Endothelial cell of umbilical vein (primary cell): Measurements from ENCODE around the gene ABCF2. TPM values are rescaled to one million over a fixed set of nuclear protein-coding genes. Genes with fewer than 3 reads are reported as not detected.

Source experiments
- BruUV-seq: library from RNA; stranded (reverse); fragments of 400-500 nt; replicated peaks from 2 replicates; lab custom pipeline; 2021; lab: Mats Ljungman, UMichigan
- CTCF ChIA-PET: fragments of 300-600, 350-600 bp; sonication (Branson Sonifier 250); formaldehyde crosslinking; loops from one replicate; lab custom pipeline; 2021; ENCODE audit warnings: antibody characterized with exemption, inconsistent platforms; lab: Charles Lee
- POLR2A ChIA-PET: fragments of 300-600, 350-600 bp; sonication (Branson Sonifier 250); formaldehyde crosslinking; loops from one replicate; lab custom pipeline; 2021; ENCODE audit warnings: antibody characterized with exemption, inconsistent platforms; lab: Charles Lee
- DNase-seq: peaks from one replicate; pipeline ENCODE4 v3.0.0-alpha.2; 2011; ENCODE audit warnings: low read depth, low spot score
- FAIRE-seq: peaks from 2 replicates; lab custom pipeline; 2011; peaks lifted over from hg19 to GRCh38; lab: Jason Lieb, UNC
- H2AFZ ChIP-seq: 2 replicates; pipeline ENCODE4 v1.6.0; 2012; ENCODE audit warnings: low read depth, low read length, control low read depth, inconsistent platforms
- H3K27ac ChIP-seq: 2 replicates; pipeline ENCODE4 v1.5.1; 2011; ENCODE audit warnings: low read depth, mild to moderate bottlenecking, control low read depth, low read length, moderate library complexity; ENCODE audit not compliant: insufficient read depth
- H3K27me3 ChIP-seq, 2 experiments: 2 replicates each; pipeline versions ENCODE4 v1.6.0 to v1.6.1; 2011; ENCODE audit warnings: low read length in 2 of 2, mixed read lengths in 1 of 2; ENCODE audit not compliant: control insufficient read depth in 2 of 2, insufficient read depth in 2 of 2
- H3K36me3 ChIP-seq, 2 experiments: 2 replicates in 1 of 2; 3 replicates in 1 of 2; pipeline ENCODE4 v1.5.1; 2011; ENCODE audit warnings: low read length in 2 of 2, mild to moderate bottlenecking in 1 of 2, moderate library complexity in 1 of 2; ENCODE audit not compliant: control insufficient read depth in 2 of 2, insufficient read depth in 2 of 2; ENCODE audit errors: extremely low read depth in 1 of 2
- H3K4me1 ChIP-seq: 3 replicates; pipeline ENCODE4 v1.5.1; 2011; ENCODE audit warnings: mild to moderate bottlenecking, low read length; ENCODE audit not compliant: control insufficient read depth, insufficient read depth; ENCODE audit errors: extremely low read depth
- H3K4me2 ChIP-seq: 2 replicates; pipeline ENCODE4 v1.6.1; 2011; ENCODE audit warnings: low read length, control low read depth, mixed read lengths; ENCODE audit not compliant: insufficient read depth
- H3K4me3 ChIP-seq, 3 experiments: fragments of 200-600 bp in 1 of 3; sonication (generic), shearing (Covaris generic) in 1 of 3; replicated peaks in 1 of 3; 2 replicates each; pipeline ENCODE4 v1.5.1; 2011 to 2016; ENCODE audit warnings: control low read depth in 3 of 3, low read length in 3 of 3, mild to moderate bottlenecking in 2 of 3, inconsistent platforms in 1 of 3, low read depth in 1 of 3, moderate library complexity in 1 of 3; ENCODE audit not compliant: insufficient read depth in 1 of 3
- H3K79me2 ChIP-seq: 2 replicates; pipeline ENCODE4 v1.6.0; 2012; ENCODE audit warnings: low read length, inconsistent platforms; ENCODE audit not compliant: control insufficient read depth, insufficient read depth
- H3K9ac ChIP-seq: replicated peaks from 2 replicates; pipeline ENCODE3; 2011; ENCODE audit warnings: low read length, control low read depth; ENCODE audit not compliant: insufficient read depth; ENCODE audit errors: extremely low read depth
- H3K9me1 ChIP-seq: replicated peaks from 3 replicates; pipeline ENCODE4 v1.6.0; 2011; ENCODE audit warnings: mild to moderate bottlenecking, low read length; ENCODE audit not compliant: control insufficient read depth, insufficient read depth; ENCODE audit errors: extremely low read depth
- H3K9me3 ChIP-seq: replicated peaks from 2 replicates; pipeline ENCODE4 v1.5.1; 2012; ENCODE audit warnings: low read length, inconsistent platforms; ENCODE audit not compliant: control insufficient read depth, insufficient read depth
- H4K20me1 ChIP-seq: replicated peaks from 2 replicates; pipeline ENCODE3; 2011; ENCODE audit warnings: mild to moderate bottlenecking, low read length; ENCODE audit not compliant: control insufficient read depth, insufficient read depth; ENCODE audit errors: extremely low read depth
- CTCF ChIP-seq, 2 donors: IDR thresholded peaks; 1 replicate in 1 of 2; 2 replicates in 1 of 2; pipeline ENCODE4 v1.5.1; 2011; ENCODE audit warnings: low read length in 2 of 2, mild to moderate bottlenecking in 2 of 2, moderate library complexity in 2 of 2, control low read depth in 1 of 2, inconsistent platforms in 1 of 2, low read depth in 1 of 2; ENCODE audit not compliant: insufficient read depth in 1 of 2; ENCODE audit errors: extremely low read depth in 1 of 2
- EZH2 ChIP-seq: IDR thresholded peaks from 2 replicates; pipeline ENCODE4 v1.6.1; 2012; ENCODE audit warnings: borderline replicate concordance, low read depth, mild to moderate bottlenecking, moderate library complexity, low read length, inconsistent platforms; ENCODE audit not compliant: severe bottlenecking
- FOS ChIP-seq: IDR thresholded peaks from 2 replicates; pipeline ENCODE4 v1.6.1; 2011; ENCODE audit warnings: mild to moderate bottlenecking, low read length, moderate library complexity, borderline replicate concordance; ENCODE audit not compliant: insufficient read depth
- GATA2 ChIP-seq: IDR thresholded peaks from 2 replicates; pipeline ENCODE4 v1.7.0; 2011; ENCODE audit warnings: low read depth, mild to moderate bottlenecking, moderate library complexity, mixed read lengths, low read length; ENCODE audit not compliant: insufficient read length, insufficient read depth
- JUN ChIP-seq: IDR thresholded peaks from 2 replicates; pipeline ENCODE4 v1.6.1; 2011; ENCODE audit warnings: borderline replicate concordance, low read depth; ENCODE audit not compliant: insufficient read length, insufficient read depth
- MAX ChIP-seq: IDR thresholded peaks from 2 replicates; pipeline ENCODE4 v1.6.1; 2011; ENCODE audit not compliant: insufficient read depth, insufficient read length
- MYC ChIP-seq: IDR thresholded peaks from one replicate; pipeline ENCODE4 v1.6.1; 2011; ENCODE audit warnings: mild to moderate bottlenecking, low read depth, low read length
- POLR2A ChIP-seq: IDR thresholded peaks from 2 replicates; pipeline ENCODE4 v1.6.1; 2012; ENCODE audit warnings: low read depth, mild to moderate bottlenecking, control low read depth, low read length
- POLR2AphosphoS5 ChIP-seq: IDR thresholded peaks from 2 replicates; pipeline ENCODE4 v1.6.1; 2012; ENCODE audit warnings: low read depth, mild to moderate bottlenecking, control low read depth, low read length, moderate library complexity; ENCODE audit not compliant: insufficient read depth
- dilution Hi-C: fragments of 300-500 bp; cut with MboI; formaldehyde crosslinking; loops from one replicate; pipeline ENCODE4 v1.15.0; 2019; ENCODE audit warnings: low sequenced_read_pairs; ENCODE audit not compliant: extremely low pct_ligation_motif_present
- intact Hi-C: fragments of 100-400 bp; cut with micrococcal nuclease; formaldehyde crosslinking; loops from one replicate; pipeline ENCODE4 v1.10.0; 2022
- polyA plus RNA-seq, 4 experiments: library from polyadenylated mRNA; depleted of rRNA in 3 of 4; stranded (reverse) in 3 of 4; unstranded in 1 of 4; fragments of >200 nt; gene quantifications; 2 replicates each; pipeline versions ENCODE4 v1.2.1 to v1.2.3, GENCODE V29; 2011 to 2012; ENCODE audit warnings: missing spikeins in 1 of 4
- total RNA-seq: library from RNA; stranded (reverse); gene quantifications from 2 replicates; pipeline ENCODE4 v1.2.3, GENCODE V29; 2021

Gene ABCF2
- total and polyA plus RNA-seq, 2 donors (not counting 3 experiments of a cell fraction or from before 2014, with no cell fraction given) = 45.3 to 61.6 TPM

GRCh38 chr7:151194188-151194587, 32.8 kb downstream of the ABCF2 start:
- no peak for FAIRE-seq
- H3K79me2 ChIP-seq = no peaks in the 10 kb centered on the region
- no peak overlapping the region for H3K9ac ChIP-seq
- DNase-seq = no peak
- no TSS peak for BruUV-seq
- no peaks in the 10 kb centered on the region for H3K9me3 ChIP-seq
- no peak overlapping the region for H3K27ac ChIP-seq
- no peaks in the 10 kb centered on the region for H4K20me1 ChIP-seq
- H3K4me3 ChIP-seq = no peak overlapping the region
- CTCF ChIA-PET = interaction anchor here (0.6 kb wide), 1 partner anchor 31 kb away, joined by 3 read pairs; no protein-coding TSS in a partner anchor
- dilution Hi-C loops (no loop called here), intact Hi-C loops (no loop called here)
- H3K27me3 ChIP-seq = peaks cover 13 to 15% of the 10 kb centered on the region in 2 experiments
- no peak overlapping the region for H2AFZ ChIP-seq
- H3K36me3 ChIP-seq = no peaks in the 10 kb centered on the region
- no peak overlapping the region for H3K4me2 ChIP-seq
- POLR2A ChIA-PET = no interaction called here
- no peaks in the 10 kb centered on the region for H3K4me1 ChIP-seq
- H3K9me1 ChIP-seq = no peaks in the 10 kb centered on the region
- no peak for TF ChIP-seq FOS
- TF ChIP-seq EZH2 = no peak
- no peak for TF ChIP-seq CTCF (IDR thresholded peaks at IDR 0.05; ENCODE audit: extremely low read depth in 1 of 2, insufficient read depth in 1 of 2, low read depth in 1 of 2, low read length in 2 of 2)
- no peak for TF ChIP-seq JUN
- no peak for TF ChIP-seq MYC
- TF ChIP-seq POLR2AphosphoS5 = no peak
- TF ChIP-seq MAX = no peak
- no peak for TF ChIP-seq POLR2A
- no peak for TF ChIP-seq GATA2
